NCI-H748 (cell line): ENCODE measurements around the gene TMEM131.

ENCODE experiments used
- DNase-seq: peaks from one replicate; lab custom pipeline; 2025; ENCODE audit not compliant: unreplicated experiment; lab: John Stamatoyannopoulos, UW

Gene TMEM131

DNA sequence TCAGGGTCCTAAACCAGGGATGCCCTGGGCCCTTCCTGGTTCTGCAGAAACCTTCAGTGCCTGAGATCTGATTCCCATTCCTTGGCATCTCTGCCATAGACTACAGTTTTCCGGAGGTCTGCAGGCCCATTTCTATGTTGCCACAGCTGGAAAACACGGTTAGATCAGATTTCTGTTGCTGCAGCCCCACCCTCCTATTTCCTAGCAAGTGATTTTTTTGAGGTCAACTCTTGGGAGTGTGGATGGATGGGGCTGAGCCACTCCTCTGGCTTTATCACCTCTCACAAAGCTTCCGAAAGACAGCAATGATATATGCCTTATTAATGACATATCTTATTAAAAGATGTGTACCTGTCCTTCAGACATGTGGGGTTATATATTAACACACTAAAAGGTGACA, 226.0 kb downstream of the TMEM131 start:
- no peak for DNase-seq

GRCh38 chr2:97769308-97769707, 226.4 kb downstream of the TMEM131 start:
- DNase-seq, result no peak

DNA sequence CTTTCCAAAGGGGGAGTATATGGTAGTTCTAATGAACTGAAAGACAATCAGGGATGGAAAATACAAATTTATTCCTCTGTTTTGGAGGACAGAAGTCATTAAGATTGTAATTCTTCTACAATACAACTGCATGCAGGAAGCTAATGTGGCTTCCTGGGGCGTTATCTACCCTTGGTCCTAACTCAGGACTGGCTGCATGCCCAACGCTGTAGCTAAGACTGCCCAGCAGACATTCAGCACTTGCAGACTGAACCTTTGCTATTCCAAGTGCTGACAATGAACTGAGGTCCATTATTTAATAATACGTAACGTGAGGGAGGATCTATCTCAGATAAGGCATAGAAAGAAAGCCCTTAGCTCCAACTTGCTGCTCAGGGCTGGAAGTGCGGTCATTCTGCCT, 229.2 kb downstream of the TMEM131 start:
- DNase-seq, result no peak

- no peak for DNase-seq
These were observed 229.8 kb downstream of the TMEM131 start for GRCh38 chr2:97765933-97766332.

DNA sequence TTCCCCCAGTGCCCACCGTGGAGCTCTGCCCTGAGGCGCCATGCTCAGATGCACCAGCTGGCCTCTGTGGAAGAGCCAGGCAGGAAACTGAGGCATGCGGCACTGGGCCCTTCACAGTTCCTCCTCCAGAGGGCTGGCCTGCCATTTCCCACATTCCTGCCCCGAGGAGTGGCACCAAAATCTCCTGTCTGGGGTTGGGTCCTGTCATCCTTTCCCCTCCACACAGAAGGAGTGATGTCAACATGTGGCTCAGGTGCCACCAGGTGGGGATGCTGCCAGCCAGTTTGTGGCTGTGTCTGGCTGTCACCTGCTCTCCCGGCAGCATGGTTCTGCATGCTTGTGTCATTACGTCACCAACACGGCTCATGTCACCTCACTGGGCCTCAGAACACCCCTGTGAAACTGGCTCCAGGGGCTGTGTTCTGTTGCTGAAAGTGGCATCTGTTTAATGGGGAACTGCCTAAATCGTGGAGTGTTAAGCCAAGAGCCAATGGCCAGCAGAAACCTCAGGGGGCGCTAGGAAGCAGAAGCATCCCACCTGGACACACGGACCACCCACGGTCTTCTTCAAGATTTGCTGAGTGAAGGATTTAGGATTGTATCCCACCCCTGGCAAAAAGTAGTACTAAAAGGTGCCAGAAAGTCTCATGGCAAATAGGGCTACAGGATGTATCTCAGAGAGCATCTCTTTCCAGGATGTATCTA, 231.0 kb downstream of the TMEM131 start:
- DNase-seq, result no peak

DNA sequence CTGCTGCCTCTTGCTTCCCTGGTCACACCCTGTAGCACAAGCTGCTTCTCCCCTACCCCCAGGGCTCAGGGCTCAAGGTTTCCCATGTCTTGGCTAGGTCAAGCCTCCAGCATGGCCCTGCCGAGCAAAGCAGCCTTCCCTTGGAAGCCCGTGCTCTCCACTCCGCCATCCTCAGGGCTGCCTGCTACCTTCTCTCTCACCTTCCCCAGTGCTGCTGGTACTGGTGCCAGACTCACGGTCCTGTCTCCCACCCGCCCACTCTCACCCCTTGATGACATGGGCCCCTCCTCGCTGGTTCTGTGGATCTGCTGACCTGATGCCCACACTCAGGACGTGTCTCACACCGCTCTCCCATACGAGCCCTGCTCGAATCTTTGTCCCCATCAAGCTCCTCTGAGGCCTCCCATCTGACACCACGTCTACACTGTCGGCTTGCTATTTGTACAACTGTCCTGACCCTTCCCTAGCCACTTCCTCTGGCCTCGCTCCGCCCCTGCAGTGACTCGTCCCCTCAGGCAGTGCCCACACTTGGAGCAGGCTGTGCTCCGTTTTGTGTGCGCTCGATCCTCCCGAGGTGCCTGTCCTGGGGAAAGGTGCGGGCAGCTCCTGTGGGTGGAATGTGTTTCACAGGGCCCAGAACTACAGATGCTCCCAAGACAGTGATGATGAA, 232.4 kb downstream of the TMEM131 start:
- DNase-seq, result no peak

DNA sequence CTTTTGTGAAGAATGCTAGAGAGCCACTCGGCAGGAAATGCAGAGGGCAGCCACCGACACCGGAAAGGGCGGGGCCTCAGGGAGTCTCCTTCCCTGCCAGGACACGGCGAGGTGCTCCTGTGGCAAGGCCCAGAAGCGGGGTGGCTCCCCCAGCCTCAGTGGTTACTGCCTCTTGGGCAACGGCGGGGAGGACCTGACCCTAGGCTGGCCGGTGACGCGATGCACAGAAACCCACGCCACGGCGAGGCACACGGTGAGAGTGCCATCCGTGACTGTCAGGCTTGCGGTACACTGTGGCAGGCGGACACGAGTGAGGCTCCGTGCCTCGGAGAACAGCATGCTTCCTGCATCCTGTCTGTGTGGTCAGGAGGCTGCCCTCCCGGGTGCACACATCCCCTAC, 234.6 kb downstream of the TMEM131 start:
- no peak for DNase-seq

DNA sequence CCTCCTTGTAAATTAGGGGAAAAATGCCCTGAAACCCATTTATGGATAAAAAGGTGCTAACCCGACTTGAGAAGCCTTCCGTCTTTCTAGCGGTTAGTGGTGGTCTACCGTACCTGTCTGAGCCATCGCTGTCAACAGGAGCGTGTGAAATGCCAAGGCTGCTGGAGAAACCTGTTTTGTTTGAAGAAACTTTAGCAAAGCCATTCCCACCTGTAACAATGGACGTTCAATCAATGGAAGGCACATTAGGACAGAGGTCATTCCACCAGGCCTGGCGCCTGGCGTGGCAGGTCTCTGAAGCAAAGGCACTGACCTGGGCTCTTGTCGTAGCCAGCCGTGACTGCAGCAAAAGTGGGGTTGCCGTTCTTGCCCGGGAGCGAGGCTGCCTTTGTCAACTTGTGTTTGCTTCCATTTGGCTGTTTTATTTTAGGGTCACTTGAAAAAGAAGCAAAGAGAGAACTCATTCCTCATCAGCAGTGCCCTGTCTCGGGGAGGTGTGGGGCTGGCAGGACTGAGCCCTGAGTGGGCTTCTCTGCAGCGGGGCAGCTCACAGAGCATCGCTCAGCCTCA, 235.2 kb downstream of the TMEM131 start:
- no peak for DNase-seq

GRCh38 chr2:97759727-97760407, 235.9 kb downstream of the TMEM131 start:
- DNase-seq, result no peak

GRCh38 chr2:97758131-97758705, 237.5 kb downstream of the TMEM131 start:
- DNase-seq, result no peak

DNA sequence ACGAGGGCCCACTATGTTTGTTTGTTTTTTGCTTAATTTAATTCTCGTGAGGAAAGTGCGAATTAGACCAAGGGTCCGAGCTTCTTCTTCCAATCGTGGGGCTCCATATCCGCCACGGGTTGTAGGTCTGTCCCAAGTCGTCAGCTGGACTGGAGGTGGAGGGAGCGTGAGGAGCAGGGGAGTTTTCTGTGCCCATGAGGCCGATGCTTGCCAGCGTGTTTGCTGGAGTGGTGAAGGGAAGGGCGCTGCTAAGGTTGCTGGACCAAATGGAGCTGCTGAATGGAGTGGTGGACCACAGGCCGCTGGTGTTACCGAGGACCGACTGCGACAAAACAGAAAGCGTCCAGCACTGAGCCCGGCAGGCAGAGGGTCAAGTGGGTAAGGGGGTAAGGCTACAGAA, 238.7 kb downstream of the TMEM131 start:
- no peak for DNase-seq

- no peak for DNase-seq
These were observed 240.3 kb downstream of the TMEM131 start for GRCh38 chr2:97755491-97755890.

GRCh38 chr2:97754690-97755346, 240.9 kb downstream of the TMEM131 start:
- no peak for DNase-seq

GRCh38 chr2:97752342-97753334, 243.1 kb downstream of the TMEM131 start:
- DNase-seq, result no peak

DNA sequence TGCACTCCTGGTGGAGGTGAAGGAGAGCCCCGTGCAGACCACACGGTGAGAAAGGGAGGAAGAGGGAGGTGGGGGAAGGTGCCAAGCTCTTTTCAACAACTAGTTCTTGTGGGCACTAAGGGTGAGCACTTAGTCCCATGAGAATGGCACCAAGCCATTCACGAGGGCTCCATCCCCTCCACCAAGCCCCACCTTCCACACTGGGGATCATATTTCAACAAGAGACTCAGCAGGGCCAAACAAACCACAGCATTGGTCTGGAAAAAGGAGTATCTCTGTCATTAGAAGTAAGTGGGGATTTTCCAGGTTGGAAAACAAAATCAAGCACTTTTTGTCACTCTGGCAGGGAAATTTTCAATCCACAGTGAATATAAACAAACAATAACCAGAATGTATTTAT, 244.0 kb downstream of the TMEM131 start:
- DNase-seq, result peak; percentile 61

DNA sequence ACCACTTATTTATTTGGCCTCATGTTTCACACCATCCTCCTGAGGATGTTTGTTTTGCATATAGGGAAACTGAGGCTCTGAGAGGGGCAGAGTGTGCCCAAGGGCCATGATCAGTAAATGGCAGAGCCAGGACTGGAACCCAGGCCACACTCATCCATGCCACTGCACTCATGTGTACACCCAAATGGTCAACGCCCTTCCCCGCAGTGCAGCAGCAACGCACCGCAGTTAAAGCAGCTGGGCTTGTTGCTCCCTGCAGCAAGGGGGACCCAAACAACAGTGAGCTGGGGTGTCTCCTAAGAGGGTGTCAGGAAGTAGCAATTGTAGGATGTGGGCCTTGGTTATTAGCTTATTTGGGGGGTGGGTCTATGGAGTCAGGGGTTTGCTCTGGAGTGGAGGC, 245.7 kb downstream of the TMEM131 start:
- no peak for DNase-seq

- DNase-seq, result no peak
These were observed 246.2 kb downstream of the TMEM131 start for GRCh38 chr2:97749581-97749980.

GRCh38 chr2:97747716-97748115, 248.0 kb downstream of the TMEM131 start:
- DNase-seq, result no peak

GRCh38 chr2:97747285-97747684, 248.5 kb downstream of the TMEM131 start:
- DNase-seq, result no peak
